ENCODE data around the gene ASB3. TPM values are rescaled to one million over a fixed set of nuclear protein-coding genes. Genes with fewer than 3 reads are reported as not detected.
A peak's percentile ranks its signal among the peaks of the same experiment; 100 is the strongest.

The ASB3 gene
- total and polyA plus RNA-seq, 4 donors, result 7.0 to 54.9 (median 18.1) TPM

DNA sequence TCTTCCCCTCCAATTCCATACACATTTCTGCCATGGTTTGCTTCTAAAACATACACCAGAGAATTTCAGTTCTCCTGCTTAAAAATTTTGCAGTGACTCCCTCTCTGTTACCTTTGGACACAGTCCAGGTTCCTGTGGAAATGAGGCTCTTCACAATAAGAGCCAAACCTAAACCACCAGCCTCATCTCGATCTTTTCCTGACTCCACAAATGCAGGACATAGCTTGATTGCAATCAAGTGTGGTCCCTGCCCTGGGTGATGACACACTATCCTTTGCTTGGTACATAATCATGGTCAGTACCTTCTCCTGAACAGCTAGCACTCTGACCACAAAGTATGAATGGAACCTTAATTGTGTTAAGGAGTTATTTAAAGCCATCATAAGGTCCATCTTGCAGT is 154.0 kb downstream of the ASB3 start:
- TF ChIP-seq CTCF (IDR thresholded peaks at IDR 0.05; ENCODE audit: control extremely low read depth, extremely low read depth), result no peak
- 51 to 75% methylated on average over 1 of the region's 1 CpG for WGBS, 2 donors
- DNase-seq, result peak in 1 of 3 donors; percentile 5

GRCh38 chr2:53632126-53632460 is 154.7 kb downstream of the ASB3 start:
- H3K4me1 ChIP-seq (ENCODE audit: control insufficient read depth in 5 of 5, insufficient read depth in 5 of 5, low read length in 5 of 5), result no peaks in the 10 kb centered on the region
- no peak for DNase-seq
- H3K27me3 ChIP-seq (ENCODE audit: control insufficient read depth in 3 of 3, insufficient read depth in 3 of 3, low read length in 2 of 3), result no peaks in the 10 kb centered on the region
- no peak for TF ChIP-seq CTCF (IDR thresholded peaks at IDR 0.05; ENCODE audit: control extremely low read depth, extremely low read depth)
- no peak overlapping the region for H3K27ac ChIP-seq (ENCODE audit: low read depth in 1 of 2, low read length in 1 of 2)
- no peak for ATAC-seq (ENCODE audit: insufficient read depth, low FRiP score)
- no peaks in the 10 kb centered on the region for H3K36me3 ChIP-seq (ENCODE audit: control insufficient read depth in 4 of 4, insufficient read depth in 4 of 4, low read length in 4 of 4)
- no peak overlapping the region for H3K9ac ChIP-seq (ENCODE audit: insufficient read depth in 1 of 2, low read length in 2 of 2)
- no peaks in the 10 kb centered on the region for H3K9me3 ChIP-seq (ENCODE audit: control insufficient read depth in 4 of 4, insufficient read depth in 3 of 4, low read length in 3 of 4)
- WGBS, 2 donors, result 84 to 91% methylated on average over 4 of the region's 4 CpGs
- no peak overlapping the region for H3K4me3 ChIP-seq

More for the DNA sequence above, 154.0 kb downstream of the ASB3 start:
- ATAC-seq (ENCODE audit: insufficient read depth, low FRiP score), result no peak
- no peaks in the 10 kb centered on the region for H3K9me3 ChIP-seq (ENCODE audit: control insufficient read depth in 4 of 4, insufficient read depth in 3 of 4, low read length in 3 of 4)
- H3K9ac ChIP-seq (ENCODE audit: insufficient read depth in 1 of 2, low read length in 2 of 2), result no peak overlapping the region
- no peaks in the 10 kb centered on the region for H3K36me3 ChIP-seq (ENCODE audit: control insufficient read depth in 4 of 4, insufficient read depth in 4 of 4, low read length in 4 of 4)
- no peak overlapping the region for H3K4me3 ChIP-seq
- H3K27me3 ChIP-seq (ENCODE audit: control insufficient read depth in 3 of 3, insufficient read depth in 3 of 3, low read length in 2 of 3), result no peaks in the 10 kb centered on the region
- no peak overlapping the region for H3K27ac ChIP-seq (ENCODE audit: low read depth in 1 of 2, low read length in 1 of 2)
- H3K4me1 ChIP-seq (ENCODE audit: control insufficient read depth in 5 of 5, insufficient read depth in 5 of 5, low read length in 5 of 5), result no peaks in the 10 kb centered on the region

GRCh38 chr2:53631313-53632125 is 155.2 kb downstream of the ASB3 start:
- WGBS, 2 donors, result 83 to 90% methylated on average over 3 of the region's 3 CpGs
- no peaks in the 10 kb centered on the region for H3K36me3 ChIP-seq (ENCODE audit: control insufficient read depth in 4 of 4, insufficient read depth in 4 of 4, low read length in 4 of 4)
- H3K27ac ChIP-seq (ENCODE audit: low read depth in 1 of 2, low read length in 1 of 2), result no peak overlapping the region
- H3K9me3 ChIP-seq (ENCODE audit: control insufficient read depth in 4 of 4, insufficient read depth in 3 of 4, low read length in 3 of 4), result no peaks in the 10 kb centered on the region
- H3K9ac ChIP-seq (ENCODE audit: insufficient read depth in 1 of 2, low read length in 2 of 2), result no peak overlapping the region
- DNase-seq (no peak), ATAC-seq (ENCODE audit: insufficient read depth, low FRiP score) (no peak)
- no peak overlapping the region for H3K4me3 ChIP-seq
- H3K4me1 ChIP-seq (ENCODE audit: control insufficient read depth in 5 of 5, insufficient read depth in 5 of 5, low read length in 5 of 5), result no peaks in the 10 kb centered on the region
- no peak for TF ChIP-seq CTCF (IDR thresholded peaks at IDR 0.05; ENCODE audit: control extremely low read depth, extremely low read depth)
- H3K27me3 ChIP-seq (ENCODE audit: control insufficient read depth in 3 of 3, insufficient read depth in 3 of 3, low read length in 2 of 3), result no peaks in the 10 kb centered on the region
